C4-2B (cell line): ENCODE measurements around the gene COBL.

Source experiments
- ZFX ChIP-seq: fragments of 450-650 bp; IDR thresholded peaks from 2 replicates; pipeline ENCODE4 v1.6.1; 2017
- TF ChIP-seq, protein P1 (sequence below): fragments of 450-650 bp; conservative IDR thresholded peaks from 2 replicates; pipeline ENCODE4 v1.5.1; 2017; ENCODE audit warnings: mild to moderate bottlenecking

GRCh38 chr7:51148216-51148615 is 168.4 kb downstream of the COBL start:
- TF ChIP-seq, protein P1, sequence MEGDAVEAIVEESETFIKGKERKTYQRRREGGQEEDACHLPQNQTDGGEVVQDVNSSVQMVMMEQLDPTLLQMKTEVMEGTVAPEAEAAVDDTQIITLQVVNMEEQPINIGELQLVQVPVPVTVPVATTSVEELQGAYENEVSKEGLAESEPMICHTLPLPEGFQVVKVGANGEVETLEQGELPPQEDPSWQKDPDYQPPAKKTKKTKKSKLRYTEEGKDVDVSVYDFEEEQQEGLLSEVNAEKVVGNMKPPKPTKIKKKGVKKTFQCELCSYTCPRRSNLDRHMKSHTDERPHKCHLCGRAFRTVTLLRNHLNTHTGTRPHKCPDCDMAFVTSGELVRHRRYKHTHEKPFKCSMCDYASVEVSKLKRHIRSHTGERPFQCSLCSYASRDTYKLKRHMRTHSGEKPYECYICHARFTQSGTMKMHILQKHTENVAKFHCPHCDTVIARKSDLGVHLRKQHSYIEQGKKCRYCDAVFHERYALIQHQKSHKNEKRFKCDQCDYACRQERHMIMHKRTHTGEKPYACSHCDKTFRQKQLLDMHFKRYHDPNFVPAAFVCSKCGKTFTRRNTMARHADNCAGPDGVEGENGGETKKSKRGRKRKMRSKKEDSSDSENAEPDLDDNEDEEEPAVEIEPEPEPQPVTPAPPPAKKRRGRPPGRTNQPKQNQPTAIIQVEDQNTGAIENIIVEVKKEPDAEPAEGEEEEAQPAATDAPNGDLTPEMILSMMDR: no peak
- TF ChIP-seq ZFX: no peak
